Neural crest cell (in vitro differentiated cells): ENCODE measurements around the gene HNRNPUL2. TPM values are rescaled to one million over a fixed set of nuclear protein-coding genes. Genes with fewer than 3 reads are reported as not detected.
A peak's percentile ranks its signal among the peaks of the same experiment; 100 is the strongest.
"Not testable (repeated sequence)": the region's sequence is repeated elsewhere in the genome, so short reads cannot be mapped to it uniquely, and the experiment has no call there.

Experiments
- DNase-seq: peaks from one replicate; pipeline ENCODE4 v3.0.0; 2021; ENCODE audit warnings: low read depth, mixed read lengths, low spot score
- H3K27ac Mint-ChIP-seq: one replicate; pipeline ENCODE4 v1.8.0; 2021; ENCODE audit warnings: mild to moderate bottlenecking, mixed read lengths; ENCODE audit not compliant: unreplicated experiment
- H3K27me3 Mint-ChIP-seq: 2 replicates; pipeline ENCODE4 v1.8.0; 2021; ENCODE audit warnings: low read depth, mild to moderate bottlenecking, mixed read lengths
- H3K36me3 Mint-ChIP-seq: 2 replicates; pipeline ENCODE4 v1.8.0; 2021; ENCODE audit warnings: low read depth, mild to moderate bottlenecking, mixed read lengths
- H3K4me1 Mint-ChIP-seq: 2 replicates; pipeline ENCODE4 v1.8.0; 2021; ENCODE audit warnings: mixed read lengths
- H3K4me3 Mint-ChIP-seq: one replicate; pipeline ENCODE4 v1.8.0; 2021; ENCODE audit warnings: mild to moderate bottlenecking, mixed read lengths
- H3K9me3 Mint-ChIP-seq: 2 replicates; pipeline ENCODE4 v1.8.0; 2021; ENCODE audit warnings: mixed read lengths
- CTCF ChIP-seq: fragments of 200-600 bp; sonication (generic); conservative IDR thresholded peaks from 2 replicates; pipeline ENCODE4 v1.5.0; 2021; ENCODE audit warnings: antibody characterized with exemption, mild to moderate bottlenecking
- total RNA-seq: library from RNA; stranded (reverse); gene quantifications from 2 replicates; pipeline ENCODE4 v1.2.1, GENCODE V29; 2021

HNRNPUL2 gene
- total RNA-seq, 1 donor from 2014 or later: 80.7 TPM

- TF ChIP-seq CTCF: no peak
- Mint-ChIP-seq H3K4me3 (peak overlapping the region; percentile 93), H3K36me3 (peaks cover 12% of the 10 kb centered on the region), H3K4me1 (peaks cover 51% of the 10 kb centered on the region), H3K27ac (peak overlapping the region; percentile 98), H3K9me3 (no peaks in the 10 kb centered on the region), H3K27me3 (peaks cover 10% of the 10 kb centered on the region)
- DNase-seq: peak; percentile 90
Measured at GRCh38 chr11:62705880-62706849, 21.1 kb downstream of the HNRNPUL2 start.

- Mint-ChIP-seq H3K36me3 (peaks cover 12% of the 10 kb centered on the region), H3K27me3 (peaks cover 10% of the 10 kb centered on the region), H3K4me3 (peak overlapping the region; percentile 93), H3K9me3 (no peaks in the 10 kb centered on the region), H3K27ac (peak overlapping the region; percentile 95), H3K4me1 (peaks cover 48% of the 10 kb centered on the region)
- no peak for DNase-seq
- TF ChIP-seq CTCF: no peak
Measured at GRCh38 chr11:62705413-62705812, 21.8 kb downstream of the HNRNPUL2 start.

GRCh38 chr11:62703921-62704320 lies 23.3 kb downstream of the HNRNPUL2 start:
- H3K27ac Mint-ChIP-seq, H3K27me3 Mint-ChIP-seq, H3K9me3 Mint-ChIP-seq, DNase-seq: not testable (repeated sequence)
- H3K4me3 Mint-ChIP-seq: peak overlapping the region; percentile 34
- peaks cover 33% of the 10 kb centered on the region for H3K4me1 Mint-ChIP-seq
- H3K36me3 Mint-ChIP-seq: peaks cover 12% of the 10 kb centered on the region

GRCh38 chr11:62702246-62702645 lies 25.0 kb downstream of the HNRNPUL2 start:
- Mint-ChIP-seq H3K27me3 (peaks cover 5% of the 10 kb centered on the region), H3K9me3 (no peaks in the 10 kb centered on the region), H3K4me1 (peaks cover 20% of the 10 kb centered on the region), H3K36me3 (peaks cover 15% of the 10 kb centered on the region), H3K4me3 (peak overlapping the region; percentile 66), H3K27ac (peak overlapping the region; percentile 78)
- no peak for DNase-seq
- TF ChIP-seq CTCF: no peak

- H3K4me1 Mint-ChIP-seq: peaks cover 12% of the 10 kb centered on the region
- H3K27me3 Mint-ChIP-seq: no peaks in the 10 kb centered on the region
- peak; percentile 83 for TF ChIP-seq CTCF
- peak overlapping the region; percentile 42 for H3K4me3 Mint-ChIP-seq
- H3K36me3 Mint-ChIP-seq: peaks cover 15% of the 10 kb centered on the region
- DNase-seq: peak; percentile 74
- no peaks in the 10 kb centered on the region for H3K9me3 Mint-ChIP-seq
- peak overlapping the region; percentile 7 for H3K27ac Mint-ChIP-seq
Measured at GRCh38 chr11:62694455-62695167, 32.6 kb downstream of the HNRNPUL2 start.

- not testable (repeated sequence) for H3K9me3 Mint-ChIP-seq, H3K27ac Mint-ChIP-seq, H3K27me3 Mint-ChIP-seq, DNase-seq, H3K4me3 Mint-ChIP-seq
- Mint-ChIP-seq H3K4me1 (peaks cover 20% of the 10 kb centered on the region), H3K36me3 (peaks cover 15% of the 10 kb centered on the region)
Measured at GRCh38 chr11:62693624-62694023, 33.6 kb downstream of the HNRNPUL2 start.
